Measurements from ENCODE around the gene JAZF1. TPM values are rescaled to one million over a fixed set of nuclear protein-coding genes. Genes with fewer than 3 reads are reported as not detected.

JAZF1 gene
- polyA plus RNA-seq, 3 donors, result 12.1 to 18.1 (median 17.2) TPM

DNA sequence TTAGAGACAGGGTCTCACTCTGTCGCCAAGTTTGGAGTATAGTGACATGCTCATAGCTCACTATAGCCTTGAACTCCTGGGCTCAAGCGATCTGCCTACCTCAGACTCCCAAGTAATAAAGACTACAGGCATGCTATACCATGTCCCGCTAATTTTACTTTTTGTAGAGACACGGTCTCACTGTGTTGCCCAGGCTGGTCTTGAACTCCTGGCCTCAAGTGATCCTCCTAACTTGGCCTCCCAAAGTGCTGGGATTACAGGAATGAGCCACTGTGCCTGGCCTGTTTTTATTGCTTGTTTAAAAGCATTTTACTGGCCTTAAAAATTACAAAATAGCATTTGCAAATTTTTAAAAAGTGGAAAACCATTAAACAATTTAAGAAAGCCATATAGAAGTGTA lies 135.0 kb downstream of the JAZF1 start:
- Histone ChIP-seq H3K27me3 (ENCODE audit: control insufficient read depth in 2 of 2, insufficient read depth in 2 of 2, low read length in 2 of 2) (no peaks in the 10 kb centered on the region), H3K4me3 (replicated peaks in 1 of 3; ENCODE audit: low read depth in 2 of 3, low read length in 3 of 3) (no peak overlapping the region), H3K27ac (ENCODE audit: low read depth in 1 of 2, low read length in 2 of 2) (no peak overlapping the region), H3K9me3 (replicated peaks in 1 of 2; ENCODE audit: control insufficient read depth in 1 of 2, insufficient read depth in 1 of 2, low read length in 2 of 2) (no peaks in the 10 kb centered on the region), H3K4me1 (ENCODE audit: control insufficient read depth in 1 of 2, insufficient read depth in 2 of 2, low read length in 2 of 2) (no peaks in the 10 kb centered on the region), H4K20me1 (ENCODE audit: insufficient read depth, low read length) (peaks cover 87% of the 10 kb centered on the region), H2AFZ (ENCODE audit: insufficient read depth, low read depth, low read length, poor library complexity, severe bottlenecking) (no peak overlapping the region), H3K36me3 (replicated peaks in 1 of 2; ENCODE audit: control insufficient read depth in 1 of 2, insufficient read depth in 2 of 2, low read length in 2 of 2) (no peaks in the 10 kb centered on the region), H3K79me2 (ENCODE audit: insufficient read depth, low read length) (no peaks in the 10 kb centered on the region), H3K9ac (ENCODE audit: insufficient read depth, low read length, poor library complexity, severe bottlenecking) (no peak overlapping the region), H3K4me2 (replicated peaks; ENCODE audit: extremely low read depth, low read length, poor library complexity, severe bottlenecking) (no peak overlapping the region)
- Mint-ChIP-seq H3K36me3 (peaks cover 11 to 20% of the 10 kb centered on the region in 2 donors), H3K9me3 (peaks cover 0 to 2% (median 0%) of the 10 kb centered on the region in 7 donors), H3K4me1 (peaks cover 5% of the 10 kb centered on the region), H3K4me3 (no peak overlapping the region), H3K27ac (no peak overlapping the region), H3K27me3 (ENCODE audit: low read depth in 3 of 3) (peaks cover 0 to 4% (median 3%) of the 10 kb centered on the region in 3 donors)
- intact Hi-C loops (cut with micrococcal nuclease), result no loop called here
- DNase-seq, result no peak
- 100% methylated on average over 2 of the region's 4 CpGs for WGBS (ENCODE audit: insufficient coverage)
- TF ChIP-seq, protein P1, sequence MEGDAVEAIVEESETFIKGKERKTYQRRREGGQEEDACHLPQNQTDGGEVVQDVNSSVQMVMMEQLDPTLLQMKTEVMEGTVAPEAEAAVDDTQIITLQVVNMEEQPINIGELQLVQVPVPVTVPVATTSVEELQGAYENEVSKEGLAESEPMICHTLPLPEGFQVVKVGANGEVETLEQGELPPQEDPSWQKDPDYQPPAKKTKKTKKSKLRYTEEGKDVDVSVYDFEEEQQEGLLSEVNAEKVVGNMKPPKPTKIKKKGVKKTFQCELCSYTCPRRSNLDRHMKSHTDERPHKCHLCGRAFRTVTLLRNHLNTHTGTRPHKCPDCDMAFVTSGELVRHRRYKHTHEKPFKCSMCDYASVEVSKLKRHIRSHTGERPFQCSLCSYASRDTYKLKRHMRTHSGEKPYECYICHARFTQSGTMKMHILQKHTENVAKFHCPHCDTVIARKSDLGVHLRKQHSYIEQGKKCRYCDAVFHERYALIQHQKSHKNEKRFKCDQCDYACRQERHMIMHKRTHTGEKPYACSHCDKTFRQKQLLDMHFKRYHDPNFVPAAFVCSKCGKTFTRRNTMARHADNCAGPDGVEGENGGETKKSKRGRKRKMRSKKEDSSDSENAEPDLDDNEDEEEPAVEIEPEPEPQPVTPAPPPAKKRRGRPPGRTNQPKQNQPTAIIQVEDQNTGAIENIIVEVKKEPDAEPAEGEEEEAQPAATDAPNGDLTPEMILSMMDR (IDR thresholded peaks at IDR 0.05), result no peak

DNA sequence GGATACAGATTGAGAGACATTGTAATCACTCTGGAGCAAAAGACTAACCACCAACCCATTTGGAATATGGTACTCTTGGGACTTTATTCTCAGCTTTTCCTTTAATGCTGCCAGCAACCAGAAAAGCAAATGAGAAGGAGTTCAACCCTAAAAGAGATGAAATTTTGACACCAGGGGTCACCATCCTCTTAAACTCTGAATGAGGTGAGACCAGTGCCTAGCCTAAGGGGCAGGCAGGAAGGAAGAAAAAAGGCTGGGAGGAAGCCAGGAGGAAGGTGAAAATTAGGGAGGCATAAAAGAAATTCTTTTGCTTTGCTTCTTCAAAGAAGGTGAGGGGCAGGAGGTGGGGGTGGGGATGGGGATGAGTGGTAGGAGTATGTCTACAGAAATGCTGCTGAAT lies 135.8 kb downstream of the JAZF1 start:
- Mint-ChIP-seq H3K4me1 (peaks cover 5% of the 10 kb centered on the region), H3K27me3 (ENCODE audit: low read depth in 3 of 3) (peaks cover 0 to 4% (median 3%) of the 10 kb centered on the region in 3 donors), H3K36me3 (peaks cover 14 to 20% of the 10 kb centered on the region in 2 donors), H3K4me3 (no peak overlapping the region), H3K9me3 (peaks cover 0 to 2% (median 0%) of the 10 kb centered on the region in 7 donors), H3K27ac (no peak overlapping the region)
- no peaks in the 10 kb centered on the region for H3K36me3 ChIP-seq (replicated peaks in 1 of 2; ENCODE audit: control insufficient read depth in 1 of 2, insufficient read depth in 2 of 2, low read length in 2 of 2)
- no peak overlapping the region for H3K27ac ChIP-seq (ENCODE audit: low read depth in 1 of 2, low read length in 2 of 2)
- H4K20me1 ChIP-seq (ENCODE audit: insufficient read depth, low read length), result peaks cover 87% of the 10 kb centered on the region
- H3K4me3 ChIP-seq (replicated peaks in 1 of 3; ENCODE audit: low read depth in 2 of 3, low read length in 3 of 3), result no peak overlapping the region
- no peaks in the 10 kb centered on the region for H3K9me3 ChIP-seq (replicated peaks in 1 of 2; ENCODE audit: control insufficient read depth in 1 of 2, insufficient read depth in 1 of 2, low read length in 2 of 2)
- DNase-seq, result no peak
- H3K4me1 ChIP-seq (ENCODE audit: control insufficient read depth in 1 of 2, insufficient read depth in 2 of 2, low read length in 2 of 2), result no peaks in the 10 kb centered on the region
- H3K79me2 ChIP-seq (ENCODE audit: insufficient read depth, low read length), result no peaks in the 10 kb centered on the region
- intact Hi-C loops (cut with micrococcal nuclease), result no loop called here
- no peaks in the 10 kb centered on the region for H3K27me3 ChIP-seq (ENCODE audit: control insufficient read depth in 2 of 2, insufficient read depth in 2 of 2, low read length in 2 of 2)
- TF ChIP-seq, protein P1 (IDR thresholded peaks at IDR 0.05), result no peak
- H3K9ac ChIP-seq (ENCODE audit: insufficient read depth, low read length, poor library complexity, severe bottlenecking), result no peak overlapping the region
- H2AFZ ChIP-seq (ENCODE audit: insufficient read depth, low read depth, low read length, poor library complexity, severe bottlenecking), result no peak overlapping the region
- H3K4me2 ChIP-seq (replicated peaks; ENCODE audit: extremely low read depth, low read length, poor library complexity, severe bottlenecking), result no peak overlapping the region
